GM18868 (cell line): Measurements from ENCODE around the gene FAIM.
"Not testable (repeated sequence)": the region's sequence is repeated elsewhere in the genome, so short reads cannot be mapped to it uniquely, and the experiment has no call there.

ENCODE experiments used
- ATAC-seq: cut with Tn5 transposase; IDR thresholded peaks from one replicate; pipeline ENCODE4 v1.9.1; 2021; ENCODE audit warnings: mild to moderate bottlenecking, moderate library complexity; ENCODE audit not compliant: unreplicated experiment

FAIM gene

GRCh38 chr3:138678086-138678485 is 69.5 kb downstream of the FAIM start:
- ATAC-seq: no peak

- ATAC-seq: no peak
These were observed 70.4 kb downstream of the FAIM start for GRCh38 chr3:138678874-138679392.

DNA sequence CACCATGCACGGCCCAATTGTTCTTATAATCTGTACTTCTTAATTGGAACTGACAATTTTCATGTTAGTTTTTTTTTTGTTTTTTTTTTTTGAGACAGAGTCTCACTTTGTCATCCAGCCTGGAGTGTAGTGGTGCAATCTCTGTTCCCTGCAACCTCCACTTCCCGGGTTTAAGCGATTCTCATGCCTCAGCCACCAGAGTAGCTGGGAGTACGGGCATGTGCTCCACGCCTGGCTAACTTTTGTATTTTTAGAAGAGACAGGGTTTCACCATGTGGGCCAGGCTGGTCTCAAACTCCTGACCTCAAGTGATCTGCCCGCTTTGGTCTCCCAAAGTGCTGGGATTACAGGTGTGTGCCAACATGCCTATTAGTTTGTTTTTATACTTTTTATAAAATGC is 72.4 kb downstream of the FAIM start:
- ATAC-seq: not testable (repeated sequence)

DNA sequence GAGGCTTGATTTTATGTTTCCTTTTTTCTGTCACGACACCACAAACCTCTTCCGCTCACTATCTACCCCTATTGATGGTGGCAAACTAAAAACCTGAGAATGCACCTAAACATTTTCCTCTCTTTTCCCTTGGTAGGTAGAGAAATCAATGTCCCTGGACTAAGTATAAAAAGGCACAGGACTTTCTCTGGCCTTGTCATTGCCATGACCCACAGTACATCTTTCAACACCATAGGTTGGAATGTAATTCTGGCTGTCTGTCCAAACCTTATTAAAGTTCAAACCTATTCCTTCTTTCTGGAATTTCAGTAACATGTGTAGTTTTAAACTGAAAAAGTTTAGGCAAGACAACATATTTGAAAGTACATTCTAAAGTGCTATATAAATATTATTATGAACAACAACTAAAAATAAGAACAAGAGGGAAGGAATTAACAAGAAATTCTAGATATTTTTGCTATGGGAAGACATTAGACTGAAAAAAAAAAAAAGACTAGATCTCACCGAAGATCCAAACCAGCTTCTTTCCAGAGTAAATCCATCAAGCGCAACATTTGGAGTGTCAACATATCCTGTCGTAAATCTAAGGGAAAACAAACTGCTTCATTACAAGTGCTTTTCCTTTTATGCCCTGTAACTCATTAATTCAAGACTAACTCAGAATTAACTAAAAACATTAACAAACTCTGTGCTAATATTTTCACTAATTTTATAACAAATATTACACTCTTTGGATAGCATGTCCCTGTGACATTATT is 73.1 kb downstream of the FAIM start:
- ATAC-seq: no peak

DNA sequence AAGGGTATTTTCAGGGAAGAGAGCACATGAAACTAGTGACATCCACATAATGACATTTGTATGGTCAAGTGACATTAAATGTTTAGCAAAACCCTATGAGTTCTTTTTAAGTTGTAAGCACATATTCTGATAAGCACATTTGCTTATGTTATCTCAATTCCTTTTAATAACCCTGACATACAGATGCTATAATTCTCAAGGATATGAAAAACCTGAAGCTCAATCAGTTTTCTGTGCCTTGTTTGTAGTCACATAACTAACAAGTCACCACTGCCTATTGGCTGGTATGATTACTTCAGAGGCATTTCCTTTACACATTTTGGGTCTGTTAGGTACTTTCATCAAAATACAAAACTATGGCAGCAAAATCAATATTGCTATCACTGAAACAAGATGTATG is 74.1 kb downstream of the FAIM start:
- no peak for ATAC-seq
